Measurements from ENCODE around the gene SLC25A53.

GRCh38 chrX:104135677-104136076 is 21.1 kb downstream of the SLC25A53 start:
- TF ChIP-seq EZH2 (IDR thresholded peaks at IDR 0.05; ENCODE audit: low read length) (no peak), CTCF (optimal IDR thresholded peaks at IDR 0.05 in 1 of 3, IDR thresholded peaks at IDR 0.05 in 1 of 3, conservative IDR thresholded peaks at IDR 0.05 in 1 of 3; ENCODE audit: extremely low read depth in 1 of 3, insufficient read depth in 2 of 3, low read length in 3 of 3) (no peak)

All from keratinocyte (primary cell).